HEK293 (cell line): Measurements from ENCODE around the gene PHLDB2.

Experiments used
- BCL11A ChIP-seq: fragments of 450-650 bp; formaldehyde crosslinking; IDR thresholded peaks from 2 replicates; pipeline ENCODE4 v1.5.1; 2016; ENCODE audit warnings: low read depth, missing biosample characterization, missing genetic modification characterization
- REST ChIP-seq: fragments of 450-650 bp; formaldehyde crosslinking; IDR thresholded peaks from 2 replicates; pipeline ENCODE4 v1.5.1; 2016; ENCODE audit warnings: missing biosample characterization, missing genetic modification characterization
- TCF7L2 ChIP-seq: IDR thresholded peaks from 2 replicates; pipeline ENCODE4 v1.6.1; 2011; ENCODE audit warnings: low read depth, mild to moderate bottlenecking, inconsistent platforms, low read length, moderate library complexity, borderline replicate concordance
- ZEB2 ChIP-seq: fragments of 450-650 bp; formaldehyde crosslinking; IDR thresholded peaks from 2 replicates; pipeline ENCODE4 v1.5.1; 2016; ENCODE audit warnings: missing biosample characterization, missing genetic modification characterization
- ZNF121 ChIP-seq: fragments of 450-650 bp; formaldehyde crosslinking; IDR thresholded peaks from 2 replicates; pipeline ENCODE4 v1.5.1; 2016; ENCODE audit warnings: missing biosample characterization, missing genetic modification characterization
- ZNF274 ChIP-seq, 2 experiments: fragments of 200-500 bp in 1 of 2; fragments of 450-650 bp in 1 of 2; sonication (Bioruptor generic) in 1 of 2; formaldehyde crosslinking in 1 of 2; IDR thresholded peaks; 2 replicates each; pipeline versions ENCODE4 v1.5.1 to v1.6.1; 2014 to 2016; ENCODE audit warnings: borderline replicate concordance in 1 of 2, inconsistent platforms in 1 of 2, low read length in 1 of 2, missing biosample characterization in 1 of 2, missing genetic modification characterization in 1 of 2
- ZNF544 ChIP-seq: fragments of 450-650 bp; formaldehyde crosslinking; IDR thresholded peaks from 2 replicates; pipeline ENCODE4 v1.5.0; 2017; ENCODE audit warnings: missing biosample characterization, missing genetic modification characterization
- TF ChIP-seq, protein P1 (sequence below): fragments of 450-650 bp; formaldehyde crosslinking; IDR thresholded peaks from 2 replicates; pipeline ENCODE4 v1.5.1; 2016; ENCODE audit warnings: missing biosample characterization, missing genetic modification characterization
- TF ChIP-seq, protein P2 (sequence below): fragments of 450-650 bp; formaldehyde crosslinking; IDR thresholded peaks from 2 replicates; pipeline ENCODE4 v1.5.1; 2016; ENCODE audit warnings: missing biosample characterization, missing genetic modification characterization
- TF ChIP-seq, protein P3 (sequence below): fragments of 450-650 bp; formaldehyde crosslinking; IDR thresholded peaks from 2 replicates; pipeline ENCODE4 v1.5.1; 2016; ENCODE audit warnings: missing biosample characterization, missing genetic modification characterization, low read depth

- TF ChIP-seq REST (no peak), TCF7L2 (no peak), ZEB2 (tag by site-specific recombination) (no peak), BCL11A (tag by site-specific recombination) (no peak), ZNF274 (IDR thresholded peaks at IDR 0.05; ENCODE audit: low read length) (no peak), ZNF274 (tag by site-specific recombination; IDR thresholded peaks at IDR 0.05; ENCODE audit: borderline replicate concordance) (no peak), ZNF544 (tag by site-specific recombination) (no peak), ZNF121 (tag by site-specific recombination) (no peak)
- TF ChIP-seq, protein P1, sequence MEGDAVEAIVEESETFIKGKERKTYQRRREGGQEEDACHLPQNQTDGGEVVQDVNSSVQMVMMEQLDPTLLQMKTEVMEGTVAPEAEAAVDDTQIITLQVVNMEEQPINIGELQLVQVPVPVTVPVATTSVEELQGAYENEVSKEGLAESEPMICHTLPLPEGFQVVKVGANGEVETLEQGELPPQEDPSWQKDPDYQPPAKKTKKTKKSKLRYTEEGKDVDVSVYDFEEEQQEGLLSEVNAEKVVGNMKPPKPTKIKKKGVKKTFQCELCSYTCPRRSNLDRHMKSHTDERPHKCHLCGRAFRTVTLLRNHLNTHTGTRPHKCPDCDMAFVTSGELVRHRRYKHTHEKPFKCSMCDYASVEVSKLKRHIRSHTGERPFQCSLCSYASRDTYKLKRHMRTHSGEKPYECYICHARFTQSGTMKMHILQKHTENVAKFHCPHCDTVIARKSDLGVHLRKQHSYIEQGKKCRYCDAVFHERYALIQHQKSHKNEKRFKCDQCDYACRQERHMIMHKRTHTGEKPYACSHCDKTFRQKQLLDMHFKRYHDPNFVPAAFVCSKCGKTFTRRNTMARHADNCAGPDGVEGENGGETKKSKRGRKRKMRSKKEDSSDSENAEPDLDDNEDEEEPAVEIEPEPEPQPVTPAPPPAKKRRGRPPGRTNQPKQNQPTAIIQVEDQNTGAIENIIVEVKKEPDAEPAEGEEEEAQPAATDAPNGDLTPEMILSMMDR: peak; percentile 55; the same call in 1 of the 2 replicates
- TF ChIP-seq, protein P2, sequence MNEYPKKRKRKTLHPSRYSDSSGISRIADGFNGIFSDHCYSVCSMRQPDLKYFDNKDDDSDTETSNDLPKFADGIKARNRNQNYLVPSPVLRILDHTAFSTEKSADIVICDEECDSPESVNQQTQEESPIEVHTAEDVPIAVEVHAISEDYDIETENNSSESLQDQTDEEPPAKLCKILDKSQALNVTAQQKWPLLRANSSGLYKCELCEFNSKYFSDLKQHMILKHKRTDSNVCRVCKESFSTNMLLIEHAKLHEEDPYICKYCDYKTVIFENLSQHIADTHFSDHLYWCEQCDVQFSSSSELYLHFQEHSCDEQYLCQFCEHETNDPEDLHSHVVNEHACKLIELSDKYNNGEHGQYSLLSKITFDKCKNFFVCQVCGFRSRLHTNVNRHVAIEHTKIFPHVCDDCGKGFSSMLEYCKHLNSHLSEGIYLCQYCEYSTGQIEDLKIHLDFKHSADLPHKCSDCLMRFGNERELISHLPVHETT (tag by site-specific recombination): no peak
- TF ChIP-seq, protein P3, sequence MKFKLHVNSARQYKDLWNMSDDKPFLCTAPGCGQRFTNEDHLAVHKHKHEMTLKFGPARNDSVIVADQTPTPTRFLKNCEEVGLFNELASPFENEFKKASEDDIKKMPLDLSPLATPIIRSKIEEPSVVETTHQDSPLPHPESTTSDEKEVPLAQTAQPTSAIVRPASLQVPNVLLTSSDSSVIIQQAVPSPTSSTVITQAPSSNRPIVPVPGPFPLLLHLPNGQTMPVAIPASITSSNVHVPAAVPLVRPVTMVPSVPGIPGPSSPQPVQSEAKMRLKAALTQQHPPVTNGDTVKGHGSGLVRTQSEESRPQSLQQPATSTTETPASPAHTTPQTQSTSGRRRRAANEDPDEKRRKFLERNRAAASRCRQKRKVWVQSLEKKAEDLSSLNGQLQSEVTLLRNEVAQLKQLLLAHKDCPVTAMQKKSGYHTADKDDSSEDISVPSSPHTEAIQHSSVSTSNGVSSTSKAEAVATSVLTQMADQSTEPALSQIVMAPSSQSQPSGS (tag by site-specific recombination): no peak
Observed at GRCh38 chr3:111967651-111968274, 108.7 kb downstream of the PHLDB2 start.
